SJSA1 (cell line): ENCODE data around the gene SPECC1L. TPM values are rescaled to one million over a fixed set of nuclear protein-coding genes. Genes with fewer than 3 reads are reported as not detected.

ENCODE experiments used
- DNase-seq, 2 experiments: peaks; one replicate each; pipeline ENCODE4 v3.0.0-alpha.2; 2015 to 2020; ENCODE audit warnings: low spot score in 2 of 2, low read depth in 1 of 2
- H3K27ac ChIP-seq: fragments of 250-450 bp; sonication (Bioruptor Pico); 2 replicates; pipeline ENCODE4 v1.5.1; 2020; ENCODE audit warnings: mild to moderate bottlenecking, moderate library complexity
- H3K27me3 ChIP-seq: fragments of 250-450 bp; sonication (Bioruptor Pico); replicated peaks from 2 replicates; pipeline ENCODE4 v1.5.1; 2020; ENCODE audit warnings: mild to moderate bottlenecking, moderate library complexity
- H3K36me3 ChIP-seq: fragments of 250-450 bp; sonication (Bioruptor Pico); 2 replicates; pipeline ENCODE4 v1.5.1; 2020; ENCODE audit warnings: mild to moderate bottlenecking
- H3K4me1 ChIP-seq: fragments of 250-450 bp; sonication (Bioruptor Pico); replicated peaks from 2 replicates; pipeline ENCODE4 v1.6.1; 2021; ENCODE audit warnings: mild to moderate bottlenecking
- H3K4me3 ChIP-seq: fragments of 250-450 bp; sonication (Bioruptor Pico); 2 replicates; pipeline ENCODE4 v1.5.1; 2020; ENCODE audit warnings: mild to moderate bottlenecking
- H3K9me3 ChIP-seq: fragments of 250-450 bp; sonication (Bioruptor Pico); replicated peaks from 2 replicates; pipeline ENCODE4 v1.5.1; 2020; ENCODE audit warnings: mild to moderate bottlenecking
- total RNA-seq: library from RNA; depleted of rRNA; stranded (reverse); fragments of >200 nt; shearing (Covaris generic); gene quantifications from 2 replicates; pipeline ENCODE4 v1.2.3, GENCODE V29; 2014

The SPECC1L gene
- total RNA-seq, 1 experiment from 2014 or later = 42.4 TPM

DNA sequence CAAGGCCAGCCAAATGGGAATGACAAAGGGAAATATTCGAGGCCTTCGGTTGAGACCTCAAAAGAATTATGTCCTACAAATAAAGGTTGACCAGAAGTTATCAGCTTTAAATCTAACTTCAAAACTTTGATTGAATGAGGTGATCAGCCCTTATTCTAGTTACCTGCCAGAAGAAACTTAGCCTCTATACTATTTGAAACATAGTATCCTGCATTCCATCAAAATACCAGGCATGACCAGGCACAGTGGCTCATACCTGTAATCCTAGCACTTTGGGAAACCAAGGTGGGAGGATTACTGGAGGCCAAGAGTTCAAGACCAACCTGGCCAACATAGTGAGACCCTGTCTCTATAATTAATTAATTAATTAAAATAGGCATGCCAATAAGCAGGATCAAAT is 112.4 kb downstream of the SPECC1L start:
- no peak overlapping the region for H3K27ac ChIP-seq
- H3K4me3 ChIP-seq = no peak overlapping the region
- H3K27me3 ChIP-seq = no peaks in the 10 kb centered on the region
- no peak for DNase-seq
- H3K9me3 ChIP-seq = no peaks in the 10 kb centered on the region
- H3K36me3 ChIP-seq = peaks cover 15% of the 10 kb centered on the region
- no peaks in the 10 kb centered on the region for H3K4me1 ChIP-seq

DNA sequence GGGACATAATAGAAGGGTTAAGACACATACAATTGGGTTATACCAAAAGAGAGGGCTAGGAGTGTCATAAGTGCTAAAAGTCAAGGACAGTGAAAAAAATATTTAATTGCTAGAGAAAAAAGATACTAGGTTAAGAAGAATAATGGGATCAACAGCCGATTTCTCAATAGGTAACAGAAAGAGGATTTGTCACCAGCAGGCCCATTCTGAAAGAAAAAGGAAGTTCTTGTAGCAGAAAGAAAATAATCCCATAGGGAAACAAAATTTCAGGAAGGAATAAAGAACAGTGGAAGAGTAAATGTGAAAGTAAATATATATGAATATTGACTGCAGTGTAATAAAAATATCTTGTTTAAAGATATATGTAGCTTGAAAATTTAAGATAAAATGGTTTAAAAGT is 113.5 kb downstream of the SPECC1L start:
- no peaks in the 10 kb centered on the region for H3K27me3 ChIP-seq
- H3K36me3 ChIP-seq = peaks cover 15% of the 10 kb centered on the region
- no peak for DNase-seq
- H3K9me3 ChIP-seq = no peaks in the 10 kb centered on the region
- H3K27ac ChIP-seq = no peak overlapping the region
- no peak overlapping the region for H3K4me3 ChIP-seq
- no peaks in the 10 kb centered on the region for H3K4me1 ChIP-seq

DNA sequence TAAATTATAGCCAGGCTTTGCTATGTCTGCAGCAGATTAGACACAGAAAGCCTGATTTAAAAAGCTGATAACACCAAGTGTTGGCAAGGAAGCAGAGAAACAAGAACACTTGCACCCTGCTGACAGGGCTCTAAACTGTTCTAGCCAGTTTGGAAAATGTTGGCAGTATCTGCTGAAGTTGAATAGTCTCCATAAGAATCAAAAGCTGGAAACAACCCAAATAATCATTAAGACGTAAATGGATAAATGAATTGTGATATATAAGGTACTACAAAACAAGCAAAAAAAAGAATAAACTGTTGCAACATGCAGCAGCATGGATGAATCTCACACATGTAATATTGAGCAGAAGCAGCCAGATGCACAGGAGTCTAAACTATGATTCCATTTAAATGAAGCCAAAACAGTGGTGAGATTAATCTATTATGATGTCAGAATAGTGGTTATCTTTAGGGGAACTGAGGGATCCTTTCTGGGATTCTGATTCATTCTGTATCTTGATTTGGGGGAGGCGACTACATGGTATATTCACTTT is 116.4 kb downstream of the SPECC1L start:
- Histone ChIP-seq H3K9me3 (no peaks in the 10 kb centered on the region), H3K27me3 (no peaks in the 10 kb centered on the region), H3K4me3 (no peak overlapping the region), H3K36me3 (0 out of 2 replicates have a peak, but pooled peaks cover 2% of the 10 kb centered on the region), H3K27ac (no peak overlapping the region), H3K4me1 (peaks cover 12% of the 10 kb centered on the region)
- no peak for DNase-seq

DNA sequence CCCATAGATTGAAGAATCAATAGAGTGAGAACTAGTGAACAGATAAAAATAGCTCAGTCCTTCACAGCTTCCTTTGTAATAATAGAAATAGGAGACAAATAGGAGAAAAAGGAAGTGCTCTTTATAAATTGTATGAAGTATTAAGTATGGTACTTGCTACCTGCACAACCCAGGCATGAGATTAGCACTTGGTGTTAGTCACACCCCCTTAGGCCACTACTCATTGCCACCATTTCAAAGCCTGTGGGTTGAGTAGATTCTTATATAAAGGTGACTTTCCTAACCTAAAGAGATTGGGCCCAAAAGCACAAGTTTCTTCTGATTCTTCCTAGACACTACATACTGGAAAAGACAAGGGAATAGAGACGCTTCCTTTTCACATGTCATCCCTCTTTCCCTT is 119.0 kb downstream of the SPECC1L start:
- H3K36me3 ChIP-seq = peaks cover 9% of the 10 kb centered on the region
- H3K27me3 ChIP-seq = no peaks in the 10 kb centered on the region
- H3K4me1 ChIP-seq = peaks cover 21% of the 10 kb centered on the region
- no peak for DNase-seq
- H3K9me3 ChIP-seq = no peaks in the 10 kb centered on the region
- no peak overlapping the region for H3K27ac ChIP-seq
- no peak overlapping the region for H3K4me3 ChIP-seq

DNA sequence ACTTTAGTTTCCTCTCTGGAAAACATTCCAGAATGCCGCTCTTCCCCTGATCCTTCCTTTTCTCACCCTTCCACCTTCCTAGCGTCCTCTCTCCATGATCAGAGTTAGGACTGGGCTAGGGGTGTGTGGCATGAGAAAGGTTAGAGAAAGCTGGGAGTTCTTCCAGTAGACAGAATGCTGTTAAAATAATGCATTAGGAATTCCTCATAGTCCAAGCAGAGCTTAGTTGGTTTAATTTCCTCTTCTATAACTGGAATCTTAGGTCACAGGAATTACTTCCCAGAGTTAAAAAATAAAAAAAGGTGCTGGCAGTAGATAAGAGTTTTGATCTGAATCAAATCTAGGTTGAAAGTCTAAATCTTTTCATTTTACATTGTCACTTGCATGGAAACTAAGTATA is 119.5 kb downstream of the SPECC1L start:
- no peaks in the 10 kb centered on the region for H3K27me3 ChIP-seq
- no peak for DNase-seq
- H3K27ac ChIP-seq = no peak overlapping the region
- no peaks in the 10 kb centered on the region for H3K9me3 ChIP-seq
- peaks cover 9% of the 10 kb centered on the region for H3K36me3 ChIP-seq
- H3K4me1 ChIP-seq = peaks cover 21% of the 10 kb centered on the region
- H3K4me3 ChIP-seq = no peak overlapping the region

DNA sequence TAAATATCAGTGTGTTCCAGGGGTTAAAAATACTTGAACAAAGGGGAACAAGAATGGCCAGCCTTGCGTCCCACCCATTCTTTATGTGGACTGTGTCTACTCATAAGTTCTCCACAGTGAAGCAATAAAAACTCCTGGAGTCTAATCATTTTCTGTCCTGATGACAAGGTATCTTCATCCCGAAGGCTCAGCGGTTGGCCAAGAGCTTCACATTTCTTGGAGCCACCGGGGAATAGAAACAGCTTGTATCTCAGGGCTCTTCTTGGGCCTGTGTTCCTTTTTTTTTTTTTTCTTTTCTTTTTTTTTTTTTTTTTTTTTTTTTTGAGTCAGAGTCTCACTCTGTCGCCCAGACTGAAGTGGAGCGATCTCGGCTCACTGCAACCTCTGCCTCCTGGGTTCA is 119.9 kb downstream of the SPECC1L start:
- Histone ChIP-seq H3K27ac (no peak overlapping the region), H3K9me3 (no peaks in the 10 kb centered on the region), H3K27me3 (no peaks in the 10 kb centered on the region), H3K4me1 (peaks cover 21% of the 10 kb centered on the region), H3K36me3 (peaks cover 9% of the 10 kb centered on the region), H3K4me3 (no peak overlapping the region)
- no peak for DNase-seq

DNA sequence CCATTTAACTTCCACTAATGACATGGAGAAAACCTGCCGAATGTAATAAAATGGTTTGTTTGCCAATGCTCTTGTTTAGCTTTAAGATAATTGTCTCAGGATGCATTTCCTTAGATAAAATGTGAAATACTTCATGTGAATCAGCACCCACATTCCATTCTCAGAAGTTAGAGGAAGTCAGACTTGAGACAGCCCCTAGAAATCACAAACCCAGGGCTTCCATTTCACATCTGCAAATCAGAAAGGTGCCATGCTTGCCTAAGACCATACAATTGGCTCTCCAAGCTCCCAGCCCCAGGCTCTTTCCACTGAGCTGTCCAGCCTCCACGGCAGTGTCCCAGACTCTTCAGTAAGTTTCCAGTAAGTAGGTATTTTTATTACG is 121.2 kb downstream of the SPECC1L start:
- Histone ChIP-seq H3K9me3 (no peaks in the 10 kb centered on the region), H3K36me3 (peaks cover 18% of the 10 kb centered on the region), H3K4me1 (peaks cover 21% of the 10 kb centered on the region), H3K4me3 (no peak overlapping the region), H3K27ac (peak overlapping the region; percentile 30), H3K27me3 (no peaks in the 10 kb centered on the region)
- DNase-seq = peak in 1 of 2 experiments; percentile 53

DNA sequence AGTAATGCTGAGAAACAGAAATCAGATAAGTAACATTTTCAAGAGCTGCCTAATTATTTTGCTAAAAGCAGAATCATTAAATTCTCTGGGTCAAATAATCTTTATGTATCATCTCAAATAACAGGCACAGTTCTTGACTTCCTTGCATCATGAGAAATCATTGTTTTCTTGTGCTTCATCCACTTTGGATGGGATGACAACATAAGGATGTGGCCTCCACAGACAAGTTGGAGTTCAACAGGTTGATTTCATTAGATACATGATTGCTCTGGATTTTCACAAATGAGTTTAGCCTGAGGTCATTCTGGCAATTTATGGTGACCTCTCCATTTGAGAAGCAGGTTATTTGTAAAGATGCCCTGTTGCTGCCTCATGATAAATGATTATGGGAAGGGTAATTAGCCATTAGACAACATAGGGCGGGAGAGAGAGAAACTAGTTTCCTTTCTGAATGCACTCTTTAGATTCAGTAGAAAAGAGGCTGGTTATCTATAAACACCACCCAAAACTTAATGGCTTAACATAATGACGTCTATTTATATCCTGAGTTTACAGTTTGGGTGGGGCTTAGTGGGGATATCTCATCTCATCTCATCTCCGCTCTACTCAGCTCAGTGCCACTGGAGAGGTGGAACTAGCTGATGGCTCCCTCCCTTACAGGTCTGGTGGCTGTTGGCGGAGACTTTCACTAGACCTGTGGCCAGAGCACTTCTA is 121.7 kb downstream of the SPECC1L start:
- H3K4me3 ChIP-seq = no peak overlapping the region
- no peak for DNase-seq
- no peaks in the 10 kb centered on the region for H3K9me3 ChIP-seq
- no peaks in the 10 kb centered on the region for H3K27me3 ChIP-seq
- peak overlapping the region; percentile 30 for H3K27ac ChIP-seq
- peaks cover 23% of the 10 kb centered on the region for H3K36me3 ChIP-seq
- peaks cover 21% of the 10 kb centered on the region for H3K4me1 ChIP-seq

DNA sequence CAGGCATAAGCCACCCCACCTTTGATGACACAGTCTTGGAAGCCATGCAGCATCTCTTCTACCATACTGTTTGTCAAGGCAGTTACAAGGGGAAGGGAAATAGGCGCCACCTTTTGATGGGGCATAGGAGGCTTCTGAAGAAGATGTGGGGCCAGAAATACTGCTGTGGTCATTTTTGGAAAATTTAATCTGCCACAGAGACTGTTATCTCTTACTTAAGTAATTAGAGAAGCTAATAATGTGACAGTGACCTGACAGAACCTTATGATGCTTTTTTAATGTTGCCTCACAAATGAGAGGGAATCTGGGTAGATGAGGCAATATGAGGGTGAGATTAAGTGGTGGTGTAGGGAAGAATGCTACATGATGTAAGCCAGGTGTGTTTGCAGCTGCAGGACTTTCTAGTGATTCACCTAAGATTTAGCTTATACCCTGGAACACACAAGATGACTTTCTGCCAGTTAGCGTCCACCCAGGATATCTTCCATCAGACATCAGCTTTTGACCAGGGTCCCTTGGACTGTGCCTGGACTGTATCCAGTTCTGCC is 122.5 kb downstream of the SPECC1L start:
- no peaks in the 10 kb centered on the region for H3K27me3 ChIP-seq
- no peak overlapping the region for H3K4me3 ChIP-seq
- H3K9me3 ChIP-seq = no peaks in the 10 kb centered on the region
- no peak for DNase-seq
- H3K4me1 ChIP-seq = peaks cover 25% of the 10 kb centered on the region
- no peak overlapping the region for H3K27ac ChIP-seq
- peaks cover 27% of the 10 kb centered on the region for H3K36me3 ChIP-seq

DNA sequence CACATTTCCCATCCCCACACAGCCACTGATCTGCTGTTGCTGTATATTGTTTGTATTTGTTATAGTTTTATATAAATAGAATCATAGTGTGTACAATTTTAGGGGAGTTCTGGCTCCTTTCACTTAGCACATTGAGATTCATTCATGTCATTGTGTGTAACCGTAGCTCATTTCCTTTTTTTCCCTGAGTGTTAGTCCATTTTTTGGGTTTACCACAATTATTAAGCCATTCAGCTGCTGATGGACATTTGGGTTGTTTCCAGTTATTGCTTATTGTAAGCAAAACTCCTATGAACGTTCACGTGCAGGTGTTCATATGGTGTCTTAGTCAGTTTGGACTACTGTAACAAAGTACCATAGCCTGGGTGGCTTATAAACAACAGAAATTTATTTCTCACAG is 123.2 kb downstream of the SPECC1L start:
- Histone ChIP-seq H3K27ac (no peak overlapping the region), H3K4me3 (no peak overlapping the region), H3K36me3 (peaks cover 31% of the 10 kb centered on the region), H3K27me3 (no peaks in the 10 kb centered on the region), H3K4me1 (peaks cover 32% of the 10 kb centered on the region), H3K9me3 (no peaks in the 10 kb centered on the region)
- DNase-seq = no peak

DNA sequence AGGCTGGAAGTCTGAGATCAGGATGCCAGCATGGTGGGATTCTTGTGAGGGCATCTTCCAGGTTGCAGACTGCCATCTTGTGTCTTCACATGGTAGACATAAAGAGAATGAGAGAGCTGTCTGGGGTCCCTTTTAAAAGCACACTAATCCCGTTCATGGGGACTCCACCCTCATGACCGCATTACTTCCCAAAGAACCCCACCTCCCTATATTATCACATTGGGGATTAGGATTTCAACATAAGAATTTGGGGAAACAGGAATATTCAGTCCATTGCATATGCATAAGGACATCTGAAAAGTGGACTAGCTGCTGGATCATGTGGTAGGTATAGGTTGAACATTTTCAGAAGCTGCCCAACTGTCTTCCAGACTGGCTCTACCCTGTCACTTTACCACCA is 123.6 kb downstream of the SPECC1L start:
- Histone ChIP-seq H3K36me3 (peaks cover 31% of the 10 kb centered on the region), H3K9me3 (no peaks in the 10 kb centered on the region), H3K4me3 (no peak overlapping the region), H3K27ac (no peak overlapping the region), H3K27me3 (no peaks in the 10 kb centered on the region), H3K4me1 (peaks cover 32% of the 10 kb centered on the region)
- no peak for DNase-seq

DNA sequence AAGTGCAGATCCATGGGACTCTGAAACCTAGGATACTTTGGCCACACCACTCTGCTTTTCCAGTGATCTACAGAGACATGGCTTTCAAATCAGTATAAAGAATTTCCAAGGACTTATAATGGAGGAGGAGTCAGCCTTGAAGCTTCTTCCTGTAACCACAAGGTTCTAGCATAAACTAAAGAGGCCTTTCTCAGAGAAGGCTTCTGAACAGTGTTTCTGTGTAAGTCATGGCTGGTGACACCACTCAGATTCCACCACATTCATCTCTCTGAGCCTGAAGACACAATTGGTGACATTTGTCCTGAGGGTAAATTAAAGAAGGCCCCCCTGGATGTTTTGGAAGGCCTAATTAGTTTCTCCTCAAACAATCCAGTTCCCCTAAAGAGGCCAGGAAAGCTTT is 127.8 kb downstream of the SPECC1L start:
- H3K4me1 ChIP-seq = peaks cover 48% of the 10 kb centered on the region
- H3K27me3 ChIP-seq = no peaks in the 10 kb centered on the region
- H3K9me3 ChIP-seq = no peaks in the 10 kb centered on the region
- H3K27ac ChIP-seq = no peak overlapping the region
- peaks cover 35% of the 10 kb centered on the region for H3K36me3 ChIP-seq
- H3K4me3 ChIP-seq = no peak overlapping the region
- peak in 1 of 2 experiments; percentile 24 for DNase-seq

DNA sequence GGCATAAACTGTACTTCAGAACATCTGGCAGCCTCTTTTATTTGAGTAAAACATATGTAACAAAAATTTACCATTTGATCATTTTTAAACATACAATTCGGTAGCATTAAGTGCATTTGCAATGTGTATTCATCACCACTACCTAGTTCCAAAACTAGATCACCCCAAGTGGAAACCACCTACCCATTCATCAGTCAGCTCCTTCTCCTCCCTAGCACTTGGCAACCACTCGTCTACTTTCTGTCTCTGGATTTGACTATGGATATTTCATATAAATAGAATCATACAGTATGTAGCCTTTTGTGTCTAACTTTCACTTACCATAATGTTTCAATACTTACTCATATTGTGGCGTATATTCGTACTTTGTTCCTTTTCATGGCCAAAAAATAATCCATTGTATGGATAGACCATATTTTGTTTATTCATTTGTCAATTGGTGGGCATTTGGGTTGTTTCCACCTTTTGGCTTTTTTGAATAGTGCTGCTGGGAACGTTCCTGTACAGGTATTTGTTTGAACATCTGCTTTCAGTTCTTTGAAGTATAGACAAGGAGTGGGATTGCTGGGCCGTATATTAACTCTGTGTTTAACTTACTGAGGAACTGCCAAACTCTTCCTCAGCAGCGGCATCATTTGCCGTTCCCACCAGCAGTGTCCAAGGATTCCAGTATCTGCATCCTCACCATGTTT is 129.5 kb downstream of the SPECC1L start:
- Histone ChIP-seq H3K27ac (no peak overlapping the region), H3K4me3 (no peak overlapping the region), H3K27me3 (no peaks in the 10 kb centered on the region), H3K9me3 (no peaks in the 10 kb centered on the region), H3K4me1 (peaks cover 51% of the 10 kb centered on the region), H3K36me3 (peaks cover 53% of the 10 kb centered on the region)
- DNase-seq = peak in 1 of 2 experiments; percentile 8
